ENCODE data around the gene IL1RAPL1. TPM values are rescaled to one million over a fixed set of nuclear protein-coding genes. Genes with fewer than 3 reads are reported as not detected.

Gene IL1RAPL1
- total RNA-seq, 1 donor from 2014 or later: not detected

DNA sequence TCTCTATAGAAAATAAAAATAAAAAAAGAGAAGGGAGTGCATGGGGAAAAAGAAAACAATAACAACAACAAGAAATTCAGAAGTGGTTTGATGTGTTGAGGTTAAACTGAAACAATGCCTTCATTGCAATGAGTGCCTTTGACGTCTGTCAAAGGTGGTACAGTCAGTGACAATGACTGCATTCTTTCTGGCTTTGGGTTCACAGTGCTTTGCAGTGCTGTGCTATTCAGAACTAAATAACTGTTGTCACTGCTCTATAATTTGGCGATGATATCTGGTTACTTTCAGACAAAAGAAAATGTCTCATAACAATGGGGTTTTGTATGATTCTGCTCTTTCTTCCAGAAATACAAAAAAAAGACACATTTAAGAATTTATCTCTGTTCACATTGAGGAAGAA, 1139.6 kb downstream of the IL1RAPL1 start:
- DNase-seq (ENCODE audit: low spot score): no peak

DNA sequence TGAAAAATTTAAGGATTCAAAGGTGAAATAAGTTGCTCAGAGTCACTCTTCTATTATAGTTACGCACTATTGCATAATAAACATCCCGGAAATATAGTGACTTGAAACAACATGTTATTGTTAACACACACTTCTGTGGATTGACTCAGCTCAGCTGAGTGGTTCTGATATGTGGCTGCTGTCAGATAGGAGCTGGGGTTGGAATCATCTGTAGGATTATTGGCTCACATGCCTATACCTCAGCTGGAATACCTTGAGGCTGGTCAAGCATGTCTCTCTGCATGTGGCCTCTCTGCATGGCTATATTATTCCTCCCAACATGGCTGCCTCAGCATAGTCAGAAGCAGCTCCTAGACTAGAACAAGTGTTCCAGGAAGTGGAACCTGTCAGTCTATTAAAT, 1141.4 kb downstream of the IL1RAPL1 start:
- no peak for DNase-seq (ENCODE audit: low spot score)

DNA sequence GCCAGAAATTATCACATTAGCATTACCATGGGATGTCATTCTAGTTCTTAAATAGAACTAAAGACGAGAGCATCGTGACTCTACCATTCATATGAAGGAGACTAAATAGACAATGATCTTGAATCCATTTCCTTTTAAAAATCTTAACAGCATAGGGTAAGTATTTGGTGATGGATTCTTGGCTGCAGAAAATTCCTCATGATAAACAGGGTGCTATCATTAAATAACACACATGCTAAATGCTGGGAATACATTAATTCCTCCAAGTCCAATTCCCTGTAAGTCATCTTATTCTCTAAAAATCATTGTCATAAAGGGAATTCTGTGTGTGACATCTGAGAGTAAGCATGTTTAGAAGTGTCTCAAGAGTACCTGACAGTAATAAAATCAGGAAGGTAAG, 1157.7 kb downstream of the IL1RAPL1 start:
- no peak for DNase-seq (ENCODE audit: low spot score)

DNA sequence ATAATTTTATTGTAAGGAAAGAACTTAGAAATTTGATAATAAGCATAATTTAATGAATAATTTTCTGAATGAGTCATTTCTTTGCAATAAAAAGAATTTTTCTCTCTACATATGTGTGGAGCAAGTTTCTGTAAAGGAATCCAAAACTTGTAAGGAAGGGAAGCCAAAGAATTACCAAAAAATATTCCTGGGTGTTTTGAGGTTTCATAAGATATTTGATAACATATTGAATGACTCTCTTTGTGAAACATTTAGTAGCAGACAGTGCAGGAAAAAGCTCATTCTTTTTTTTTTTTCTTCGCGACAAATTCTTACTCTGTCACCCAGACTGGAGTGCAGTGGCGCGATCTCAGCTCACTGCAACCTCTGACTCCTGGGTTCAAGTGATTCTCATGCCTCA, 1159.1 kb downstream of the IL1RAPL1 start:
- DNase-seq (ENCODE audit: low spot score): no peak

DNA sequence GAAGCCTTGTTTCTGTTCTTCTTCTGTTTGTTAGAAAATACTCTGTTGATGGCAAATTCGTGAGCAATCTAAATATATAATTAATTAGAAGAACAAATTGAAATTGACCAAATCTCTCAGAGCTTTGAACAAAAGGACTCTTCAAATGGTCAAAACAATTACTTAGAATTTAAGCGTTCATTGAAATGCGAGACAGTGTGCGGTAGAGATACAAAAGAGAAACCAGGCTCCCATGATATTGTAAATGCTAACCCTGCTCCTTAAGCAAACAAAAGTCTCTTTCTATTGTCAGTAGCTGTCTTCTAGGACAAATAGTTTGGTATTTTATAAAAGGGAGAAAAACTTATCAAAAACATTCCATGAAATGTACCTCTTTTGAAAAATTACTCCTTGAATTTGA, 1174.8 kb downstream of the IL1RAPL1 start:
- DNase-seq (ENCODE audit: low spot score): no peak

DNA sequence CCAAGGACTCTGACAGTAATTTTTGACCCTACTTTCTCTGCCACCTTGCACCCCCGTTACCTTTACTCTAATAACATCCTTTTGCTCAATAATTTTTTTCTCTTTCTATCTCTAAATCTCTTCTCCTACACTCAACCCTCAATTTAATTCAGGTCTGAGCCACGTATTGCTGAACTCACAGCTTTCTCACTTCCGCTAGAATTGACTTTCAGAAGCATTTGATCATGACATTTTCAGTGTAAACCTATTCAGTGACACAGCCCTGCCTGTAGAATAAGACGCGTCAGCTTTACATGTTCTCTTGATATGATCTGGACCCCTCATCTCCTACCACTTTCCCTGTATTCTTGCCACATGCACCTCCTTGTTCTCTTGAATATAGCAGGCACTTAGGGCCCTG, 1188.6 kb downstream of the IL1RAPL1 start:
- no peak for DNase-seq (ENCODE audit: low spot score)

DNA sequence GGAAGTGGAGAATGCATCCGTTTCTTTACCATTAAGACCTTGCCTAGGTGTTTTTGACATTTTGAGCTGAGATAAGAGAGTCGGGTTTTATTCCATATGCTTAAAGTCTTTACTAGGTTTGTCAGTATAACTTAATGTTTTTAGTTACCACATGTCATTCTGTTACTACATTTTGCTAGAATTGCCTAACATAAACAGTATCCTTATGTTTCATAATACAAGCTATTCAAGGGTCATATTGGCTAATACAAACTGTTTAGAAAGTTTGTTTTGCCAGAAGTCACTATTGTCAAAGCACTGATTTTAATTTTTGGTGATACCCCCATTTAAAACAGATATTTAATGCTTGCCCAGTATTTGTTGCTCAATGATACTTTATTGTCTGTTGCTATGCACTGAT, 1200.4 kb downstream of the IL1RAPL1 start:
- no peak for DNase-seq (ENCODE audit: low spot score)

DNA sequence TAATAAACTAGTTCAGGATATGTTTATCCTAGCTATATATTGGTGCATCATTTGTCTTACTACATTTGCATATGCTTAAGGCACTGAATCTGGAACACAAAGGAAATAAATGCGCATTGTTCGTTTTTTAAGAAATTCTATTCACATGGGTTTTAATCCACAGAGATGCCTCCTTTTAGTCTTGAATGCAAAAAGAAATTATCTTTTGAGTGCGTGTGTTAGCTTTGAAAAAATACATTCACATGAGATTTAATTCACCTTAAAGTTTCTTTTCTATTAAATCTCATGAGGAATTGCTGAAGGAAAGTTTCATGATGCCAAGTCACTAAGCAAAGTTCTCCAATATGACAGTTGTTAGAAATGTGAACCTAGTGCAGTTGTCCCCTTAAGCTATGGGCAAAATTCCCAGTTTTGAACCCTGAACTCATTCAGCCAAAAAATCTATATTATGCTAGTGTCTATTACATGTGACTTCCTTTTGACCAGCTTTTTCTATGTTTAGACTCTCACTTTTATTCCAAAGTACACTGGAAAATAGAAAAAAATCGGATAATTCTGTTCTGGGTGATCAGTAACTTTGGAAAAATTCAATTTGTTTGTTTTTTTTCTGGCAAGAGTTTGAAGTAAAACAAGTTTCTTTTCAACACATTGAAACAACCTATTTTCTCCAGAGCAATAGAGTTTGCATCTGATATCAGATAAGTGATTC, 1201.9 kb downstream of the IL1RAPL1 start:
- no peak for DNase-seq (ENCODE audit: low spot score)

DNA sequence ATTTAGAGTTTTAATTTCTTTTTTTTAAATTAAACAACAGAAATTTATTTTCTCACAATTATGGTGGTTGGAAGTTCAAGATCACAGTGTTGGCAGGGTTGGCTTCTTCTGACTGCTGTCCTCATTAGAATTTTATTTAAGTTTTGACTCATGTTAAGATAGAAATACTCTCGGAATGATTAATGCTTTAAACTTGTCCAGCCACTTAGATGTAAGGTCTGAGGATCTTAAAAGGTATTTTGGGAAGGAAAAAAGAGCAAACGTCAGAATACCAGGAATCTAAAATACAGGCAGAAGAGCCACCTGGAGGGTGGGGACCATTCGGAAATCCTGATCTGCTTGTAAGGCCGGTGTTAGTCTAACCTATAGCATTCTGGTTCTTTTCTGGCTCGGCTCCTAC, 1205.1 kb downstream of the IL1RAPL1 start:
- no peak for DNase-seq (ENCODE audit: low spot score)

DNA sequence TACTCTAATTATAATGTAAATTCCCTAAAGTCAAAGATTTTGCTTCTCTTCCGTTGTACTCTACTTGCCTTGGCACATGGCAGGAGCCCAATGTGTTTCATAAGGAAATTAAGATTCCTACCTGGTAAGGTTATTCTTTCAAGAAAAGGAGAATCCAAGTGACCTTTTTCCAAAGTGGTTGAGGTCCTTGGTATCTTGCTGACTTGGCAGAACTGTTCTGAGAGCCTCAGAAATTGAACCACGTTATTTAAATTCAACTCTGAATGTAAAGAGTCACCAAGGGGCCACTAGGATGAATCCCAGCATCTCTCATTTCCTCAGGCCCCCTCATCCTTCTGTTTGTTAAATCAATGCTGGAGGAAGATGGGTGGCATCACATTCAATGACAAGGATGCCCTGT, 1209.9 kb downstream of the IL1RAPL1 start:
- DNase-seq (ENCODE audit: low spot score): no peak

DNA sequence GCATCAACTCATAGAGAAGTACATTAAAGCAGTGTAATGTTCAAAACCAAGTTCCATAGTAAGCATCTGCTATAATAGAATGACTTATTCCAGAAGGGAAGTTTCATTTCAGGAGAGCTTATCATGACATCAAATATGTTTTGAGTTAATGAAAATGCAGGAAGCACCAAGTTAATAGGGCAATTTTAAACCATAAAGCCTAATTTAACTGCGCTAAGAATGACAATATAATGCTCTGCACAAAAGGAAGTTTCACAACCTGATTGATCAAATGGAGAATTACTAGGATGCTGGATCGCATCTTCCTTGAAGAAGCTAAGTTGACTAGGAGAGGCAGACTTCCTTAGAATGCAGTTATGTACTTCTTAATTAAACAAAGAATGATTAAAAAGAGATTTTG, 1211.2 kb downstream of the IL1RAPL1 start:
- no peak for DNase-seq (ENCODE audit: low spot score)

DNA sequence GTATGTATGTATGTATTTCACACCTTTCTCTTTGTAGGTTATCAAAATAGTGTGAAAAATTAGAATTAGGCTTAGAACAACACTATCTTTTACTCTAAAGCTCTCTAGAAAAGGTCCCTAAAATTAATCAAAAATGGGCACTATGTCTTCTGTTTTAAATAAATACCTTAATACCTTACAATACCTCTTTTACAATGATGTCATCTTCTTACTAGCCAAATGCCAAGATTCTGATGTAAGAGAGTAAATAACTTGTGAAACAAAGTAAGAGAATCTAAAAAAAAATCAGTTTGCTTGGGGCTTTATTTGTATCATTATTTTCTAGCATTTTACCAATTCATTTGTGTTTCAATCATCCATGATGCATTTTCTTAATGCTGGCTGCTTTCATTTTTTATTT, 1225.9 kb downstream of the IL1RAPL1 start:
- no peak for DNase-seq (ENCODE audit: low spot score)

DNA sequence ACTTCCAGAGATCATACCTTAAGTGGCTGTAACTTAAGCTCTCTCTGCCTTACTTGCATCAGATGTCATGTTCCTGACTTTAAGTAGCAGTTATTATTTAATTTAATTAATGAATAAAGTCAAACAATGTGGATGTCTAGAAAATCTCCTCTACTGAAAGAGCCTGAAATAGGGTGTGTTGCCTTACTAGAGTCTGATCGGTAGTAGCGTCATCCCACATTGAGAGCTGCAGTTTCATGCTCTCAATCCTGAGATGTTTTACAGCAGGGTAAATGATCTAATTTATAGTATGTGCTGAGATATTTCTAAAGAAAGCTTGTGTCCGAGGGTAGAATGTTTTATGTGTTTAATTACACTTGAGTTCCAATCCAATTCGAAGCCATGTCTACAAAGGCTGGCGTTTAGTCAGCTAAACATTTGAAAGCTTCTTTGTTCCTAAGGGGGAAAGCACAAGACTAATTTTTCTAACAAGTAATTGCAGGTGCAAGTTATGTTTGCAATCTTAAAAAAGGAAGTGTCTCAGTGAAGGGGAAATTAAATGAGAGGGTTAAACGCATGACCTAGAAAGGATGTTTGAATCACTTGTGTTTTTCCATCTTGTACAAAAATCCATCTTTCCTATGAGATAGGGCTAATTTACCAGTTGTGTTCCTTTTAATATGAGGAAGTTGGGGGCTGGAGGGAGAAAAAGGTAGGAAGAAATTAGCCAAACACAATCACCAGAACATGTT, 1237.1 kb downstream of the IL1RAPL1 start:
- DNase-seq (ENCODE audit: low spot score): no peak

DNA sequence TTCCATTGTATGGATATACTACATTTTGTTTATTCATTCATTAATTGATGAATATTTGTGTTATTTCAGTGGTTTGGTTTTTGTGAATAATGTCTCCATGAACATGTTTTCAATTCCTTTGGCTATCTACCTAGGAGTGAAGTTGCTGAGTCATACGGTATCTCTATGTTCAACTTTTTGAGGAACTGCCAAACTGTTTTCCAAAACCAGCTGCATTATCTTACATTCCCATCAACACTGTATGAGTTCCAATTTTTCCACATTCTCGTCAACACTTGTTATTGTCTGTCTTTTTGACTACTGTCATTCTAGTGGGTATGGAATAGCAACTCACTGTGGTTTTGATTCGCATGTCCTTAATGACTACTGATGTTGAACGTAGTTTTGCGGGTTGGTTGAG, 1239.5 kb downstream of the IL1RAPL1 start:
- no peak for DNase-seq (ENCODE audit: low spot score)

DNA sequence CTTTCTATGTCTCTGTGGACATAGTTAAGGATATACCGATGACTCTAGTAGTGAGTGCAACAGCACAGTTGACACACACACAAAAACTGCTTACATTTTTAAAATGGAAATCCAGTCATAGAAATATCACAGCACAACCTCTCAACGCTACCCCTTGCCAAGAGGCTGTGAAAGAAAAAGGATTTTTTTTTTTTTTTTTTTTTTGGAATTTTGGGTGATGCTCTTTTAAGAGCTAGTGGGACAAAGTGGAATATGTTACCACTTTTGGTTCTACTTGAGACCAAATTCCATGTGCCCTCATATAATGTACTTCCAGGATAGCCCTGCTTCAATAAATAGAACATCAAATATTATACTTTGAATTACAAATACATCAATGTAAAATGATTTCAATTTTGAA, 1247.1 kb downstream of the IL1RAPL1 start:
- DNase-seq (ENCODE audit: low spot score): no peak

DNA sequence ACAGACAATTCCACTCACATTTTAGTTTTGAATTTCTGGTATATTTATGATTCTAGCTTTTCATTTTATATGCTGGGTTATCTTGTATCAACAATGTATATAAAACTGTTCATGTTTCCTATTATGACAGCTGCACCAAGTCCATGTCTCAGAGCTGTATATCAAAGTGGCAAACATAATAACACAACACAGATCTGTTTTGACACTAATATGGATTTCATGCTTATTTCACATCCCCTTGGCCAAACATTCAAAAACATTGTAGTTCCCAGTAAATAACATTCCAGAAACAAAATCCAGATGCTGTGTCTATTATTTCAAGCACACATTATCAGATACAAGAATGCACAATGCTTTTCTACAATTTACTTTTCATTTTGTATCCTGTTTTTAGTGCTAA, 1247.5 kb downstream of the IL1RAPL1 start:
- no peak for DNase-seq (ENCODE audit: low spot score)

DNA sequence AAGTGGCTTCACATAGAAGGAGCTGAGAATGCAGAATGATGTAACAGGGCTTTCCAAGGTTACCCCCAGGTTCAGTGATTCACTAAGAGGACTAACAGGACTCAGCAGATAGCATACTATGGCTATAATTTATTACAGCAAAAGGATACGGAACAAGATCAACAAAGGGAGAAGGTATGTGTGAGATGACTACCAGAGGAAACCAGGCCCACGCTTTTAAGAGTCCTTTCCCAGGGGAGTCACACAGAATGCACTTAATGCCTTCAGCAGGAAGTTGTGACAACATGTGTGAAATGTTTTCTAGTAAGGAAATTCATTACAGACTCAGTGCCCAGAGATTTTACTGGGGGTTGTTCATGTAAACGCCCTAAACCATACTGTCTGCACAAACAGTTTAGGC, 1254.5 kb downstream of the IL1RAPL1 start:
- DNase-seq (ENCODE audit: low spot score): no peak

DNA sequence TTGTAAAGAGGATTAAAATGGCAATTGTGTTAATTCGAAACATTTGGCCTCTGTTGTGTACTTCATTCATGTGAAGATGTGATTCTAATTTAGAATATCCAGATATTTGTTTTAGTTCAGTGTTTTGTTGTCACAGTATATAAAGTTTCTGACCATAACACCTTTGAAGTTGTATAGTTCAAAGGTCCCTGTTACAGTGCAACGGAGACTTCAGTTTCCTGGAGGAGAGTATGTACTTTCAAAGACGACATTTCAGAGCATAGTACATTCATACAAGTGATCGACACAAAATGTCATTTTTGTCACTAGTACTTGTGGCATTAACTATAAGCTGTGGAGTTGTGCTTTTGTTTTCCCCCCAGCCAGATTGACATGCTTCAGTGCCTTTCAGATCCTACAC, 1255.3 kb downstream of the IL1RAPL1 start:
- DNase-seq (ENCODE audit: low spot score): no peak

DNA sequence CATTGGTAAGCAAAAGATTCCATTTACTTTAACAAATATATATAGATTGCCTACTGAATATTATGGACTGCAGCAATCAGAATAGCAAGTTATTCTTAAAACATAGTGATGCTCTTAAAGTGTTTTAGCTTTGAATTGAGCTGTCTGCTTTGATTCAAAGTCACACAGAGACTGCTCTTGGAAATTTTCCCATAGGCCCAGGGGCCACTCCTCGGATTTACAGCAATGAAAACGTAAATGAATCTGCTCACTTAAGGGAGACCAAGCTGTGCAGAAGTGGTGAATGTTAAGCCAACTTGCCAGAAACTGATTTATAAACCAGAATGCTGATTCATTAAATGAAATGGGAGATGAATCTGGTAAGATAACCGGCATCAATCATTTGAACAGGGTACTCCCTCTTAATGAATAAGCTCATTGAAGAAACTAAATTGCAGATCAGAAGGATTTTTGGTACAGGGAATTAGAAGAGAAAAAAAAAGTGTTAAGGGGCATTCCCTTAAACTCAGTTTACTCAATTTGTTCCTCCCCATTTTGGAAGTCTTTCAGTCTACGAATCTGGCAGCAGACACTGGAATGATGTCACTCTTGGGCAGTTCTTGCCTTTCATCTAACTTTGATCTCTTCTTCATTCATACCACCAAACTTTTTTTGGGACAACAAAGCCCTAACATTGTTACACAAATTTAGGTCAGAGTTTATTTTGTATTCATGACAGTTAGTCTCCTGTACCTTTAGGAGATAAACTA, 1264.8 kb downstream of the IL1RAPL1 start:
- no peak for DNase-seq (ENCODE audit: low spot score)

DNA sequence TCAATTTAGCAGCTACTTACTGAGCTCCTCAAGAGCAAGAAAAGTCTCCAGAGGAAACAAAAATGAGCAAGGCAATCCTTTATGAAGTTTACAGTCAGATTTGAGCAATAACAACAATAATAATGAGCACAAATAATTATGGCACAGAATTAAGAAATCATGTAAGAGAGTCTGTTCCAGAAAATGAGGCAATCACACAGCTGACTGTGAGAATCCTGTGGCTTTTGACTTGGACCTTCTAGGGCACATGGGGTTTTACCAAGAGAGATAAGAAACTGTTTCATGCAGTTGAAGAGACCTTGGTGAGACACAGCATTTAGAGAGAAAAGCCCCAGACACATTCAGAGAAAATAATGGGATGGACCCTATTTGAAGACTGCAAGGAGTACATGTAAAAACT, 1265.5 kb downstream of the IL1RAPL1 start:
- DNase-seq (ENCODE audit: low spot score): no peak

DNA sequence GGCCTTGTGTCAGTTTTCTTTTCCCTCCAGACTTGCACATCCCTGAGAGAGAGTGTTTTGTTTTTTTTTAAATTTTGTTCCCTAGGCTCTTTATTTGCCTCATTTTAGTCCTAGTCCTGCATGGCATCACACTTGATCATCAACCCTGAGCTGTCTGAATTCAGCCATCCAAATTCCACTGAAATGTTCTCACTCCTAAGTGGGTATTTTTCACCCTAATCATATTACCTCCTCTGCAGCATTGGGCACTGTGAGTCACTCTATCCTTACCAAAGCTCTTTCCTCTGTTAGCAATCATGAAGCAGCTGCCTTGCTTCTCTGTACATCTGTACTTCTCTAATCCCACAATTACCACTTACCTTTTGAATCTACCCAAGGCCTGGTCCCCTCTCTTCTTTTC, 1271.5 kb downstream of the IL1RAPL1 start:
- DNase-seq (ENCODE audit: low spot score): no peak

DNA sequence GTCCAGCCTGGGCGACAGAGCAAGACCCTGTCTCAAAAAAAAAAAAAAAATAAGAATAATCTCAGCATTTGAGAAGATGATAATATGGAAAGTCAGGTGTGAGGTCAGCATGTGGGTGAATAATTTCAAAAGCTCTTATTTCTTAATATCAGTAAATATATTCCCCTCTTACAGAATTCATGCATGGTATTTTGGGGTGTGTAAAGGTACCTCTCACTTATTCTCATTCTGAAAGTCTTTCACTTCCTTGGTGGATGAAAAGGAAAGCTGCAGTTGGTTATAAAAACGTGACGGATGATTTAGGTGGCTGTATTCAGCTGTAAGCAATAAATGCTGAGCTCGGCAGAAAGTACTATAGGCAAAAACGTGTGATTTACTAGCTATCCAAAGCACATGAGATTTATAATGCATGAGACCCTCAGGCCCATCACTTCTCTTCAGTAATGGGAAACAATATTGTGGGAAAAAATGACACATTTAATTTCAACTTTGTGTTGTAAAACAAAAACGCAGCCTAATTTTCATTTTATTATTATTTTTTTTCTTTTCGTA, 1275.0 kb downstream of the IL1RAPL1 start:
- DNase-seq (ENCODE audit: low spot score): no peak
